K562 (cell line): ENCODE measurements around the gene IQCC. TPM values are rescaled to one million over a fixed set of nuclear protein-coding genes. Genes with fewer than 3 reads are reported as not detected.

Source experiments
- CXXC5 ChIP-seq: fragments of 250-450 bp; sonication (Bioruptor Pico); IDR thresholded peaks from 2 replicates; pipeline ENCODE4 v1.8.0; 2022; ENCODE audit warnings: inconsistent platforms, mild to moderate bottlenecking, moderate library complexity
- EHMT2 ChIP-seq: fragments of 450-650 bp; IDR thresholded peaks from 2 replicates; pipeline ENCODE4 v1.6.1; 2018; ENCODE audit warnings: antibody characterized with exemption
- GABPB2 ChIP-seq: fragments of 250-450 bp; sonication (Bioruptor Pico); conservative IDR thresholded peaks from 2 replicates; pipeline ENCODE4 v1.5.1; 2021; ENCODE audit warnings: mild to moderate bottlenecking
- KAT8 ChIP-seq: fragments of 450-650 bp; IDR thresholded peaks from 2 replicates; pipeline ENCODE4 v1.6.1; 2016; ENCODE audit warnings: low read depth, mild to moderate bottlenecking
- POLR2A ChIP-seq: fragments of 450-650 bp; conservative IDR thresholded peaks from 2 replicates; pipeline ENCODE4 v1.6.1; 2016
- SIRT6 ChIP-seq: IDR thresholded peaks from one replicate; pipeline ENCODE4 v1.6.1; 2012; ENCODE audit warnings: low read depth, mild to moderate bottlenecking, control low read depth, inconsistent platforms, low read length, moderate library complexity
- SMAD4 ChIP-seq: fragments of 250-450 bp; sonication (Bioruptor Pico); conservative IDR thresholded peaks from 2 replicates; pipeline ENCODE4 v1.8.0; 2021; ENCODE audit warnings: inconsistent platforms, mild to moderate bottlenecking, moderate library complexity
- SP2 ChIP-seq: IDR thresholded peaks from 2 replicates; pipeline ENCODE4 v1.6.1; 2011; ENCODE audit warnings: mild to moderate bottlenecking, low read depth, low read length, moderate library complexity; ENCODE audit not compliant: poor library complexity, severe bottlenecking; ENCODE audit errors: extremely low read depth
- ZFX ChIP-seq: sonication (generic); formaldehyde crosslinking; IDR thresholded peaks from 2 replicates; pipeline ENCODE4 v1.8.0; 2022; ENCODE audit warnings: mild to moderate bottlenecking, missing genetic modification reagents, moderate library complexity
- ZNF717 ChIP-seq: fragments of 250-450 bp; sonication (Bioruptor Pico); IDR thresholded peaks from 2 replicates; pipeline ENCODE4 v1.5.0; 2021
- polyA plus RNA-seq, 8 experiments: library from polyadenylated mRNA; depleted of rRNA in 4 of 8; stranded (reverse) in 5 of 8; unstranded in 3 of 8; fragments of >200 nt; fragmentation: Nextera tagmentation in 2 of 8; fragmentation: Illumina TruSeq in 1 of 8; extraction: Ambion mirVana in 2 of 8; extraction: Trizol in 1 of 8; gene quantifications; 2 replicates each; pipeline versions ENCODE4 v1.2.1 to v1.2.3, GENCODE V29; 2011 to 2014; ENCODE audit warnings: inconsistent platforms in 1 of 8, missing spikeins in 1 of 8
- total RNA-seq, 7 experiments: library from RNA; depleted of rRNA in 6 of 7; stranded (reverse); fragments of >200 nt in 6 of 7; fragmentation: Illumina TruSeq in 2 of 7; extraction: Trizol in 2 of 7; gene quantifications; 2 replicates each; pipeline versions ENCODE4 v1.2.1 to v1.2.3, GENCODE V29; 2011 to 2021; ENCODE audit warnings: low replicate concordance in 1 of 7
- TF ChIP-seq, protein P1 (sequence below): fragments of 200-800 bp; sonication (Bioruptor generic); IDR thresholded peaks from 2 replicates; pipeline ENCODE4 v1.6.1; 2016; ENCODE audit warnings: missing genetic modification characterization, missing compliant biosample characterization
- TF ChIP-seq, protein P2 (sequence below): sonication (generic); formaldehyde crosslinking; IDR thresholded peaks from 2 replicates; pipeline ENCODE4 v1.8.0; 2022; ENCODE audit warnings: missing genetic modification reagents, mild to moderate bottlenecking, moderate library complexity, borderline replicate concordance
- TF ChIP-seq, protein P3 (sequence below): sonication (generic); formaldehyde crosslinking; IDR thresholded peaks from 2 replicates; pipeline ENCODE4 v1.8.1; 2023; ENCODE audit warnings: missing genetic modification reagents, mild to moderate bottlenecking, borderline replicate concordance
- TF ChIP-seq, protein P4 (sequence below): fragments of 450-650 bp; formaldehyde crosslinking; IDR thresholded peaks from 2 replicates; pipeline ENCODE4 v1.4.0; 2022; ENCODE audit warnings: missing genetic modification characterization

The IQCC gene
- total and polyA plus RNA-seq, 9 of the 15 experiments (the other 6 are each of a cell fraction or from before 2014, with no cell fraction given), result 8.1 to 16.5 (median 10.7) TPM

DNA sequence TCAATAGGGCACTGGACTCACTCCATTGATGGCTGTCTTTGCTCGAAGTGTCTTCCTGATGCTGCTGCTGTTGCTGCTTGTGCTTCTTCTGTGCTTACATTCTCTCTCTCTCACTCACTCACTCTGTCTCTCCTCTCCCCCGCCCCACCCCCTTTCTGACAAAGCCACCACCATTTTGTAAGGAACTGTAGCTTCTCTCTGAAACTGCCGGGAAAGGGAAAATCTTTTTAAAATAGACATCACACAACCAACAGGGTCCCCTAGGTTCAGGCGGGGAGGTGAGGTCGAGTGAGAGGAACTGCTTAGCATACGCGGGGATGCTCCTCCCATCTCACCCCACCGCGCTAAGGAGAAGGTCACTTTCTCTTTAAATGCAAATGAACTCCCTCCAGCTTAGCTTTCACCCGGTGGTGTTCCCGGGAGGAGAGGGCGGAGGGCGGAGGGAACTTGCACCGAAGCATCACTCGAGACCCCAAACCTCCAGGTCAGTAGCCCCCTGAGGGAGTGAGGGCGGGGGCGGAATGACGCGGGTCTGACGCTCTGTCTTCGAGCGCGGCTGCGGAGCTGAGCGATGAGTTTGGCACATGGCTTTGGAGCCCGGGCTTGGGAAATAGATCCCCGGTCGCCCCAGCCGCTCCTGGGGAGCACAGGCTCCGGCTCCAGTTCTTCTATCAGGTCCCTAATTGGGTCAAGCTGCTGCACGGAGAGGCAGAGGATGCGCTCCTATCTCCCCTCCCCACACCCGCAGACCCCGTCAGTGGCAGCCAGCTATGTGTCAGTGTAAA lies 5.1 kb upstream of the IQCC start, which contains the start of gene CCDC28B (continued):
- TF ChIP-seq, protein P1, sequence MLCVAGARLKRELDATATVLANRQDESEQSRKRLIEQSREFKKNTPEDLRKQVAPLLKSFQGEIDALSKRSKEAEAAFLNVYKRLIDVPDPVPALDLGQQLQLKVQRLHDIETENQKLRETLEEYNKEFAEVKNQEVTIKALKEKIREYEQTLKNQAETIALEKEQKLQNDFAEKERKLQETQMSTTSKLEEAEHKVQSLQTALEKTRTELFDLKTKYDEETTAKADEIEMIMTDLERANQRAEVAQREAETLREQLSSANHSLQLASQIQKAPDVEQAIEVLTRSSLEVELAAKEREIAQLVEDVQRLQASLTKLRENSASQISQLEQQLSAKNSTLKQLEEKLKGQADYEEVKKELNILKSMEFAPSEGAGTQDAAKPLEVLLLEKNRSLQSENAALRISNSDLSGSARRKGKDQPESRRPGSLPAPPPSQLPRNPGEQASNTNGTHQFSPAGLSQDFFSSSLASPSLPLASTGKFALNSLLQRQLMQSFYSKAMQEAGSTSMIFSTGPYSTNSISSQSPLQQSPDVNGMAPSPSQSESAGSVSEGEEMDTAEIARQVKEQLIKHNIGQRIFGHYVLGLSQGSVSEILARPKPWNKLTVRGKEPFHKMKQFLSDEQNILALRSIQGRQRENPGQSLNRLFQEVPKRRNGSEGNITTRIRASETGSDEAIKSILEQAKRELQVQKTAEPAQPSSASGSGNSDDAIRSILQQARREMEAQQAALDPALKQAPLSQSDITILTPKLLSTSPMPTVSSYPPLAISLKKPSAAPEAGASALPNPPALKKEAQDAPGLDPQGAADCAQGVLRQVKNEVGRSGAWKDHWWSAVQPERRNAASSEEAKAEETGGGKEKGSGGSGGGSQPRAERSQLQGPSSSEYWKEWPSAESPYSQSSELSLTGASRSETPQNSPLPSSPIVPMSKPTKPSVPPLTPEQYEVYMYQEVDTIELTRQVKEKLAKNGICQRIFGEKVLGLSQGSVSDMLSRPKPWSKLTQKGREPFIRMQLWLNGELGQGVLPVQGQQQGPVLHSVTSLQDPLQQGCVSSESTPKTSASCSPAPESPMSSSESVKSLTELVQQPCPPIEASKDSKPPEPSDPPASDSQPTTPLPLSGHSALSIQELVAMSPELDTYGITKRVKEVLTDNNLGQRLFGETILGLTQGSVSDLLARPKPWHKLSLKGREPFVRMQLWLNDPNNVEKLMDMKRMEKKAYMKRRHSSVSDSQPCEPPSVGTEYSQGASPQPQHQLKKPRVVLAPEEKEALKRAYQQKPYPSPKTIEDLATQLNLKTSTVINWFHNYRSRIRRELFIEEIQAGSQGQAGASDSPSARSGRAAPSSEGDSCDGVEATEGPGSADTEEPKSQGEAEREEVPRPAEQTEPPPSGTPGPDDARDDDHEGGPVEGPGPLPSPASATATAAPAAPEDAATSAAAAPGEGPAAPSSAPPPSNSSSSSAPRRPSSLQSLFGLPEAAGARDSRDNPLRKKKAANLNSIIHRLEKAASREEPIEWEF (CRISPR knock-in tag), result peak; percentile 47; the same call in 1 of the 2 replicates
- TF ChIP-seq, protein P2, sequence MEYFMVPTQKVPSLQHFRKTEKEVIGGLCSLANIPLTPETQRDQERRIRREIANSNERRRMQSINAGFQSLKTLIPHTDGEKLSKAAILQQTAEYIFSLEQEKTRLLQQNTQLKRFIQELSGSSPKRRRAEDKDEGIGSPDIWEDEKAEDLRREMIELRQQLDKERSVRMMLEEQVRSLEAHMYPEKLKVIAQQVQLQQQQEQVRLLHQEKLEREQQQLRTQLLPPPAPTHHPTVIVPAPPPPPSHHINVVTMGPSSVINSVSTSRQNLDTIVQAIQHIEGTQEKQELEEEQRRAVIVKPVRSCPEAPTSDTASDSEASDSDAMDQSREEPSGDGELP (CRISPR knock-in tag), result peak; percentile 57; the same call in 1 of the 2 replicates
- no peak for TF ChIP-seq EHMT2
- 0 out of 2 replicates have a peak, but pooled peaks have one; percentile 47 for TF ChIP-seq SMAD4
- no peak for TF ChIP-seq SP2
- peak; percentile 38; the same call in 1 of the 2 replicates for TF ChIP-seq POLR2A
- no peak for TF ChIP-seq ZNF717
- TF ChIP-seq KAT8, result peak; percentile 72; the same call in 1 of the 2 replicates
- 0 out of 2 replicates have a peak, but pooled peaks have one; percentile 24 for TF ChIP-seq ZFX
- TF ChIP-seq, protein P3, sequence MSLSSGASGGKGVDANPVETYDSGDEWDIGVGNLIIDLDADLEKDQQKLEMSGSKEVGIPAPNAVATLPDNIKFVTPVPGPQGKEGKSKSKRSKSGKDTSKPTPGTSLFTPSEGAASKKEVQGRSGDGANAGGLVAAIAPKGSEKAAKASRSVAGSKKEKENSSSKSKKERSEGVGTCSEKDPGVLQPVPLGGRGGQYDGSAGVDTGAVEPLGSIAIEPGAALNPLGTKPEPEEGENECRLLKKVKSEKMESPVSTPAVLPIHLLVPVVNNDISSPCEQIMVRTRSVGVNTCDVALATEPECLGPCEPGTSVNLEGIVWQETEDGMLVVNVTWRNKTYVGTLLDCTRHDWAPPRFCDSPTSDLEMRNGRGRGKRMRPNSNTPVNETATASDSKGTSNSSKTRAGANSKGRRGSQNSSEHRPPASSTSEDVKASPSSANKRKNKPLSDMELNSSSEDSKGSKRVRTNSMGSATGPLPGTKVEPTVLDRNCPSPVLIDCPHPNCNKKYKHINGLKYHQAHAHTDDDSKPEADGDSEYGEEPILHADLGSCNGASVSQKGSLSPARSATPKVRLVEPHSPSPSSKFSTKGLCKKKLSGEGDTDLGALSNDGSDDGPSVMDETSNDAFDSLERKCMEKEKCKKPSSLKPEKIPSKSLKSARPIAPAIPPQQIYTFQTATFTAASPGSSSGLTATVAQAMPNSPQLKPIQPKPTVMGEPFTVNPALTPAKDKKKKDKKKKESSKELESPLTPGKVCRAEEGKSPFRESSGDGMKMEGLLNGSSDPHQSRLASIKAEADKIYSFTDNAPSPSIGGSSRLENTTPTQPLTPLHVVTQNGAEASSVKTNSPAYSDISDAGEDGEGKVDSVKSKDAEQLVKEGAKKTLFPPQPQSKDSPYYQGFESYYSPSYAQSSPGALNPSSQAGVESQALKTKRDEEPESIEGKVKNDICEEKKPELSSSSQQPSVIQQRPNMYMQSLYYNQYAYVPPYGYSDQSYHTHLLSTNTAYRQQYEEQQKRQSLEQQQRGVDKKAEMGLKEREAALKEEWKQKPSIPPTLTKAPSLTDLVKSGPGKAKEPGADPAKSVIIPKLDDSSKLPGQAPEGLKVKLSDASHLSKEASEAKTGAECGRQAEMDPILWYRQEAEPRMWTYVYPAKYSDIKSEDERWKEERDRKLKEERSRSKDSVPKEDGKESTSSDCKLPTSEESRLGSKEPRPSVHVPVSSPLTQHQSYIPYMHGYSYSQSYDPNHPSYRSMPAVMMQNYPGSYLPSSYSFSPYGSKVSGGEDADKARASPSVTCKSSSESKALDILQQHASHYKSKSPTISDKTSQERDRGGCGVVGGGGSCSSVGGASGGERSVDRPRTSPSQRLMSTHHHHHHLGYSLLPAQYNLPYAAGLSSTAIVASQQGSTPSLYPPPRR (CRISPR knock-in tag), result 0 out of 2 replicates have a peak, but pooled peaks have one; percentile 25
- no peak for TF ChIP-seq GABPB2 (CRISPR knock-in tag)
- TF ChIP-seq CXXC5 (CRISPR knock-in tag), result peak; percentile 77
- TF ChIP-seq SIRT6, result no peak
- TF ChIP-seq, protein P4, sequence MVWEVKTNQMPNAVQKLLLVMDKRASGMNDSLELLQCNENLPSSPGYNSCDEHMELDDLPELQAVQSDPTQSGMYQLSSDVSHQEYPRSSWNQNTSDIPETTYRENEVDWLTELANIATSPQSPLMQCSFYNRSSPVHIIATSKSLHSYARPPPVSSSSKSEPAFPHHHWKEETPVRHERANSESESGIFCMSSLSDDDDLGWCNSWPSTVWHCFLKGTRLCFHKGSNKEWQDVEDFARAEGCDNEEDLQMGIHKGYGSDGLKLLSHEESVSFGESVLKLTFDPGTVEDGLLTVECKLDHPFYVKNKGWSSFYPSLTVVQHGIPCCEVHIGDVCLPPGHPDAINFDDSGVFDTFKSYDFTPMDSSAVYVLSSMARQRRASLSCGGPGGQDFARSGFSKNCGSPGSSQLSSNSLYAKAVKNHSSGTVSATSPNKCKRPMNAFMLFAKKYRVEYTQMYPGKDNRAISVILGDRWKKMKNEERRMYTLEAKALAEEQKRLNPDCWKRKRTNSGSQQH (CRISPR knock-in tag), result peak; percentile 71; the same call in 1 of the 2 replicates
